CD4-positive, alpha-beta T cell (primary cell): ENCODE data around the gene NPAS3. TPM values are rescaled to one million over a fixed set of nuclear protein-coding genes. Genes with fewer than 3 reads are reported as not detected.

Experiments used
- ATAC-seq: fragments of 200-7000 bp; cut with Tn5 transposase; one replicate; pipeline ENCODE4 v1.10.0; 2022; ENCODE audit warnings: mild to moderate bottlenecking; ENCODE audit not compliant: poor library complexity
- CTCF ChIA-PET: fragments of 350-600 bp; sonication (Branson Sonifier 250); formaldehyde crosslinking; loops from one replicate; lab custom pipeline; 2021; ENCODE audit warnings: antibody characterized with exemption, inconsistent platforms; lab: Charles Lee
- POLR2A ChIA-PET: fragments of 350-600 bp; sonication (Branson Sonifier 250); formaldehyde crosslinking; loops from one replicate; lab custom pipeline; 2021; ENCODE audit warnings: antibody characterized with exemption, inconsistent platforms; lab: Charles Lee
- DNase-seq, 14 experiments: peaks; one replicate each; pipeline ENCODE4 v3.0.0-alpha.2; 2013 to 2020; ENCODE audit warnings: mixed read lengths in 2 of 14
- H3K27ac ChIP-seq, 2 donors: one replicate each; pipeline versions ENCODE4 v1.5.1 to v1.7.0; 2013; ENCODE audit warnings: low read length in 2 of 2, low read depth in 1 of 2, mild to moderate bottlenecking in 1 of 2
- H3K27me3 ChIP-seq, 2 experiments: 1 replicate in 1 of 2; 2 replicates in 1 of 2; pipeline versions ENCODE4 v1.6.1 to v1.7.0; 2013; ENCODE audit warnings: low read length in 2 of 2, control low read depth in 1 of 2, mild to moderate bottlenecking in 1 of 2, moderate library complexity in 1 of 2; ENCODE audit not compliant: insufficient read depth in 2 of 2, control insufficient read depth in 1 of 2
- H3K36me3 ChIP-seq: one replicate; pipeline ENCODE4 v1.6.1; 2013; ENCODE audit warnings: low read length, control low read depth; ENCODE audit not compliant: insufficient read depth
- H3K4me1 ChIP-seq: one replicate; pipeline ENCODE4 v1.6.1; 2013; ENCODE audit warnings: low read length, control low read depth; ENCODE audit not compliant: insufficient read depth
- H3K4me3 ChIP-seq: one replicate; pipeline ENCODE4 v1.5.1; 2013; ENCODE audit warnings: mild to moderate bottlenecking, low read length, moderate library complexity
- H3K9me3 ChIP-seq, 2 experiments: 1 replicate in 1 of 2; 2 replicates in 1 of 2; pipeline versions ENCODE4 v1.6.1 to v1.7.0; 2013; ENCODE audit warnings: low read length in 2 of 2, mild to moderate bottlenecking in 2 of 2, control low read depth in 1 of 2, moderate library complexity in 1 of 2; ENCODE audit not compliant: control insufficient read depth in 1 of 2, insufficient read depth in 1 of 2
- H3K27ac Mint-ChIP-seq: one replicate; pipeline ENCODE4 v1.8.0; 2020; ENCODE audit warnings: mixed read lengths
- H3K27me3 Mint-ChIP-seq: one replicate; pipeline ENCODE4 v1.8.0; 2021; ENCODE audit warnings: mixed read lengths
- H3K36me3 Mint-ChIP-seq: one replicate; pipeline ENCODE4 v1.8.0; 2021; ENCODE audit warnings: low read depth, mixed read lengths
- H3K4me1 Mint-ChIP-seq: one replicate; pipeline ENCODE4 v1.8.0; 2021; ENCODE audit warnings: low read depth, mixed read lengths
- H3K4me3 Mint-ChIP-seq: one replicate; pipeline ENCODE4 v1.8.0; 2020; ENCODE audit warnings: mild to moderate bottlenecking, mixed read lengths
- H3K9me3 Mint-ChIP-seq: one replicate; pipeline ENCODE4 v1.8.0; 2020; ENCODE audit warnings: mixed read lengths
- intact Hi-C, 2 experiments: fragments of 100-400 bp; cut with DNase I in 1 of 2; cut with micrococcal nuclease in 1 of 2; formaldehyde crosslinking; loops; one replicate each; pipeline versions ENCODE4 v1.15.1 to v1.9.0; 2023 to 2025; cut with DNase I, micrococcal nuclease
- total RNA-seq, 174 experiments: library from RNA in 2 of 174; stranded (reverse) in 2 of 174; gene quantifications; one replicate each; pipeline ENCODE4 v1.2.3 and lab custom pipeline; 2021 to 2026
- TF ChIP-seq, protein P1 (sequence below): fragments of 200-600 bp; IDR thresholded peaks from one replicate; pipeline ENCODE4 v1.8.0; 2022; ENCODE audit warnings: antibody characterized with exemption, mild to moderate bottlenecking

Gene NPAS3
- total RNA-seq, 2 experiments from 2014 or later = not detected

DNA sequence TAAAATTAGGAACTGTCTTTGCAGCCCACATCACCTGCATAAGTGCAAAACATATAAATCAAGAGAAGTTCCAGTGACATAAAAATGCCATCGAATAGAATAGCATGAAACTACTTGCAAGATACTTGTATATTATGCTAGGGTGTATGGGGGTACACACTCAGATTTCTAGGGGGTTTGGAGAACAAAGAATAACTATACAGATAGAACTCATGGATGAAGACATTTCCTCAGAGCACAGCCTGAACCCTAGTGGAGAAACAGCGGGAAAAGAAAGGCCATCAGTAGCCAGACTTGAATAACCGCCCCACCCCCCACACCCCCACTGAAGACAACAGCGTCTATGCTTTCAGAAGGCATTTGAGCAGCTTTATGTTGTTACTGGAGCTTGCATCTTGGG, 425.8 kb downstream of the NPAS3 start:
- Mint-ChIP-seq H3K36me3 (no peaks in the 10 kb centered on the region), H3K9me3 (no peaks in the 10 kb centered on the region), H3K27me3 (no peaks in the 10 kb centered on the region), H3K4me3 (no peak overlapping the region), H3K27ac (no peak overlapping the region), H3K4me1 (no peaks in the 10 kb centered on the region)
- H3K27ac ChIP-seq = no peak overlapping the region
- TF ChIP-seq, protein P1, sequence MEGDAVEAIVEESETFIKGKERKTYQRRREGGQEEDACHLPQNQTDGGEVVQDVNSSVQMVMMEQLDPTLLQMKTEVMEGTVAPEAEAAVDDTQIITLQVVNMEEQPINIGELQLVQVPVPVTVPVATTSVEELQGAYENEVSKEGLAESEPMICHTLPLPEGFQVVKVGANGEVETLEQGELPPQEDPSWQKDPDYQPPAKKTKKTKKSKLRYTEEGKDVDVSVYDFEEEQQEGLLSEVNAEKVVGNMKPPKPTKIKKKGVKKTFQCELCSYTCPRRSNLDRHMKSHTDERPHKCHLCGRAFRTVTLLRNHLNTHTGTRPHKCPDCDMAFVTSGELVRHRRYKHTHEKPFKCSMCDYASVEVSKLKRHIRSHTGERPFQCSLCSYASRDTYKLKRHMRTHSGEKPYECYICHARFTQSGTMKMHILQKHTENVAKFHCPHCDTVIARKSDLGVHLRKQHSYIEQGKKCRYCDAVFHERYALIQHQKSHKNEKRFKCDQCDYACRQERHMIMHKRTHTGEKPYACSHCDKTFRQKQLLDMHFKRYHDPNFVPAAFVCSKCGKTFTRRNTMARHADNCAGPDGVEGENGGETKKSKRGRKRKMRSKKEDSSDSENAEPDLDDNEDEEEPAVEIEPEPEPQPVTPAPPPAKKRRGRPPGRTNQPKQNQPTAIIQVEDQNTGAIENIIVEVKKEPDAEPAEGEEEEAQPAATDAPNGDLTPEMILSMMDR = no peak
- no peak overlapping the region for H3K4me3 ChIP-seq
- peaks cover 0 to 3% of the 10 kb centered on the region in 2 experiments for H3K9me3 ChIP-seq
- no peaks in the 10 kb centered on the region for H3K27me3 ChIP-seq
- ATAC-seq = no peak
- no peaks in the 10 kb centered on the region for H3K4me1 ChIP-seq
- intact Hi-C loops = no loop called here
- H3K36me3 ChIP-seq = no peaks in the 10 kb centered on the region
- ChIA-PET POLR2A (no interaction called here), CTCF (no interaction called here)
- DNase-seq = no peak

DNA sequence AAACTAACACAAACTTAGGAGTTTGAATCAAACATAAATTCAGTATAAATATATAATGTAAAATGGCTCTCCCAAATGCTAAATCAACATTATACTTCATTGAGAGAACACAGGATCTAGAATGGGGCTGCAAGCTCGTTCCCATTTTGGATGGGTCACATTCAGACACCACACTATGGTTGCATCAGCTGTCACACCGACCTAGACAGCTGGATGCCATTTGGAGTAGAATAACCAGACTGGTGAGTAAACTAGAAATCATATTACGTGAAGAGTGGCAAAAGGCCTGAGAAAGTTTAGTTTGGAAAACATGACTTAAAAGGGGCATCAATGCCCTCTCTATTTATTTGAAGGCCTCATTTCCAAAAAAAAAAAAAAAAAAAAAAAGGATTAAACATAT, 430.4 kb downstream of the NPAS3 start:
- intact Hi-C loops = no loop called here
- H3K4me1 Mint-ChIP-seq = no peaks in the 10 kb centered on the region

DNA sequence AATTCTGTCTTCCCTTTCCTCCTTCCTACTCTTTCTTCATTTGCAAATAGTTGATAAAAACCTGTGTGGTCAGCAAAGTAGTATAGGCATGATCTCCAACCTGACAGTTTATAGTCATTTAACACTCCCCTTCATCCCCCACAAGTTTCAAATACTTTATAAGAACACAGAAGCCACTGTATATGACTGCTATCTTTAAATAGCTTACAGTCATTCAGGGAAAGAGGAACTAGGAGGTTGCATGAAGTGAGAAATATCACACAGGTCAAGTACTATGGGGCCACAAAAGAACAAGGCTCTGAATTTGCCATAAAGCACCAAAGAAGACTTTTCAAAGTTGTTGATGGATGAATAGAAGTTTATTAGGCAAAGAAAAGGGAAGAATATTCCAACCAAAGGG, 431.3 kb downstream of the NPAS3 start:
- Histone ChIP-seq H3K9me3 (no peaks in the 10 kb centered on the region), H3K27me3 (no peaks in the 10 kb centered on the region), H3K36me3 (no peaks in the 10 kb centered on the region), H3K4me3 (no peak overlapping the region), H3K4me1 (no peaks in the 10 kb centered on the region), H3K27ac (no peak overlapping the region)
- ATAC-seq (no peak), DNase-seq (no peak)
- H3K36me3 Mint-ChIP-seq = no peaks in the 10 kb centered on the region
- TF ChIP-seq, protein P1 = no peak
- ChIA-PET CTCF (no interaction called here), POLR2A (no interaction called here)
- no peaks in the 10 kb centered on the region for H3K9me3 Mint-ChIP-seq
- H3K4me3 Mint-ChIP-seq = no peak overlapping the region
- intact Hi-C loops = no loop called here
- no peaks in the 10 kb centered on the region for H3K4me1 Mint-ChIP-seq
- H3K27me3 Mint-ChIP-seq = no peaks in the 10 kb centered on the region
- H3K27ac Mint-ChIP-seq = no peak overlapping the region

More for the DNA sequence above, 430.4 kb downstream of the NPAS3 start:
- CTCF ChIA-PET = no interaction called here
- Mint-ChIP-seq H3K27me3 (no peaks in the 10 kb centered on the region), H3K9me3 (no peaks in the 10 kb centered on the region), H3K36me3 (no peaks in the 10 kb centered on the region), H3K27ac (no peak overlapping the region), H3K4me3 (no peak overlapping the region)
- DNase-seq (no peak), ATAC-seq (no peak)
- Histone ChIP-seq H3K9me3 (no peaks in the 10 kb centered on the region), H3K4me3 (no peak overlapping the region), H3K27ac (no peak overlapping the region), H3K4me1 (no peaks in the 10 kb centered on the region), H3K27me3 (no peaks in the 10 kb centered on the region), H3K36me3 (no peaks in the 10 kb centered on the region)
- TF ChIP-seq, protein P1 = no peak
- POLR2A ChIA-PET = no interaction called here
